SK-N-SH treated with all-trans-retinoic acid at 6 μM for 48 hours (cell line): ENCODE data around the gene PEX11G.

Source experiments
- ARNTL ChIP-seq: fragments of 450-650 bp; formaldehyde crosslinking; IDR thresholded peaks from 2 replicates; pipeline ENCODE4 v1.5.0; 2020; ENCODE audit warnings: low read depth, mild to moderate bottlenecking, moderate library complexity, borderline replicate concordance
- OSR1 ChIP-seq: fragments of 250-450 bp; sonication (Bioruptor Pico); IDR thresholded peaks from 2 replicates; pipeline ENCODE4 v1.8.0; 2022; ENCODE audit warnings: moderate library complexity, mild to moderate bottlenecking, inconsistent platforms
- PATZ1 ChIP-seq: fragments of 250-450 bp; sonication (Bioruptor Pico); IDR thresholded peaks from 2 replicates; pipeline ENCODE4 v1.8.0; 2020; ENCODE audit warnings: mild to moderate bottlenecking, moderate library complexity, borderline replicate concordance
- TCF4 ChIP-seq: fragments of 250-450 bp; sonication (Bioruptor Pico); IDR thresholded peaks from 2 replicates; pipeline ENCODE4 v1.8.0; 2021; ENCODE audit warnings: mild to moderate bottlenecking, moderate library complexity, borderline replicate concordance
- TOX ChIP-seq: fragments of 250-450 bp; sonication (Bioruptor Pico); IDR thresholded peaks from 2 replicates; pipeline ENCODE4 v1.8.0; 2021; ENCODE audit warnings: mild to moderate bottlenecking, moderate library complexity, borderline replicate concordance
- ZC3H10 ChIP-seq: fragments of 250-450 bp; sonication (Bioruptor Pico); IDR thresholded peaks from 2 replicates; pipeline ENCODE4 v1.5.1; 2021; ENCODE audit warnings: mild to moderate bottlenecking, moderate library complexity
- ZFP3 ChIP-seq: fragments of 250-450 bp; sonication (Bioruptor Pico); IDR thresholded peaks from 2 replicates; pipeline ENCODE4 v1.5.0; 2020; ENCODE audit warnings: mild to moderate bottlenecking, moderate library complexity
- ZFP30 ChIP-seq: fragments of 450-650 bp; formaldehyde crosslinking; IDR thresholded peaks from 2 replicates; pipeline ENCODE4 v1.5.0; 2022; ENCODE audit warnings: mild to moderate bottlenecking, moderate library complexity
- ZNF565 ChIP-seq: fragments of 450-650 bp; formaldehyde crosslinking; conservative IDR thresholded peaks from 2 replicates; pipeline ENCODE4 v1.5.0; 2020; ENCODE audit warnings: low read depth, mild to moderate bottlenecking, moderate library complexity
- ZNF8 ChIP-seq: fragments of 450-650 bp; formaldehyde crosslinking; IDR thresholded peaks from 2 replicates; pipeline ENCODE4 v1.5.0; 2020; ENCODE audit warnings: mild to moderate bottlenecking, moderate library complexity

- TF ChIP-seq ZNF8 (CRISPR knock-in tag) (no peak), PATZ1 (CRISPR knock-in tag) (no peak), ZFP30 (CRISPR knock-in tag) (no peak), ZFP3 (no peak), ZNF565 (no peak), OSR1 (no peak), ARNTL (no peak), TOX (CRISPR knock-in tag) (no peak), ZC3H10 (CRISPR knock-in tag) (no peak), TCF4 (no peak)
Observed at GRCh38 chr19:7469669-7470285, 19.1 kb downstream of the PEX11G start.
